Hepatocyte (in vitro differentiated cells): ENCODE data around the gene SOCS3.

Experiments
- EZH2 ChIP-seq: fragments of 200-600 bp; sonication (generic); IDR thresholded peaks from 2 replicates; pipeline ENCODE4 v1.6.1; 2016; ENCODE audit warnings: antibody characterized with exemption, mild to moderate bottlenecking, borderline replicate concordance
- TF ChIP-seq, protein P1 (sequence below): fragments of 200-600 bp; sonication (generic); IDR thresholded peaks from 2 replicates; pipeline ENCODE4 v1.5.1; 2016; ENCODE audit warnings: antibody characterized with exemption, mild to moderate bottlenecking; ENCODE audit not compliant: poor library complexity

DNA sequence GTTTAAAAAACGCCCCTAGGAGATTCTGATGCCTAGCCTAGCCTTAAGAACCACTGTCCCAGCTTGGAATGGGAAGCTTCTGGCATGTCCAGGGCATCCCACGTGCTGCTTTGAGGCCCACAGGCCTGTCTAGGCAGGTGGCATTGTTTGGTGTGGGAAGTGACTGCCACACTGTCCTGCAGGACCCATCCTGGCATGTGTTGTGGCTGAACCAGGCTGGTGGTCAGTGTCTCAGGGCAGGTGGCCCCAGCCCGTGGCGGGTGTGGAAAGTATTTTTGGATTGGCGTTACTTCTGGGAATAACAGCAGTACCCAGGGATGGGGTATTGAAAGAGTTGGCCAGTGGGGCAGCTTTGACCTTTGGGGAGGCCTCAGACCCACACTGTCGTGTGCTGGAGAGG, 46.5 kb upstream of the SOCS3 start:
- TF ChIP-seq, protein P1, sequence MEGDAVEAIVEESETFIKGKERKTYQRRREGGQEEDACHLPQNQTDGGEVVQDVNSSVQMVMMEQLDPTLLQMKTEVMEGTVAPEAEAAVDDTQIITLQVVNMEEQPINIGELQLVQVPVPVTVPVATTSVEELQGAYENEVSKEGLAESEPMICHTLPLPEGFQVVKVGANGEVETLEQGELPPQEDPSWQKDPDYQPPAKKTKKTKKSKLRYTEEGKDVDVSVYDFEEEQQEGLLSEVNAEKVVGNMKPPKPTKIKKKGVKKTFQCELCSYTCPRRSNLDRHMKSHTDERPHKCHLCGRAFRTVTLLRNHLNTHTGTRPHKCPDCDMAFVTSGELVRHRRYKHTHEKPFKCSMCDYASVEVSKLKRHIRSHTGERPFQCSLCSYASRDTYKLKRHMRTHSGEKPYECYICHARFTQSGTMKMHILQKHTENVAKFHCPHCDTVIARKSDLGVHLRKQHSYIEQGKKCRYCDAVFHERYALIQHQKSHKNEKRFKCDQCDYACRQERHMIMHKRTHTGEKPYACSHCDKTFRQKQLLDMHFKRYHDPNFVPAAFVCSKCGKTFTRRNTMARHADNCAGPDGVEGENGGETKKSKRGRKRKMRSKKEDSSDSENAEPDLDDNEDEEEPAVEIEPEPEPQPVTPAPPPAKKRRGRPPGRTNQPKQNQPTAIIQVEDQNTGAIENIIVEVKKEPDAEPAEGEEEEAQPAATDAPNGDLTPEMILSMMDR = no peak
- no peak for TF ChIP-seq EZH2
